Measurements from ENCODE around the gene DRC1. TPM values are rescaled to one million over a fixed set of nuclear protein-coding genes. Genes with fewer than 3 reads are reported as not detected.

Gene DRC1
- total and polyA plus RNA-seq, 8 donors, result 0.19 to 0.54 TPM; not detected in 6

DNA sequence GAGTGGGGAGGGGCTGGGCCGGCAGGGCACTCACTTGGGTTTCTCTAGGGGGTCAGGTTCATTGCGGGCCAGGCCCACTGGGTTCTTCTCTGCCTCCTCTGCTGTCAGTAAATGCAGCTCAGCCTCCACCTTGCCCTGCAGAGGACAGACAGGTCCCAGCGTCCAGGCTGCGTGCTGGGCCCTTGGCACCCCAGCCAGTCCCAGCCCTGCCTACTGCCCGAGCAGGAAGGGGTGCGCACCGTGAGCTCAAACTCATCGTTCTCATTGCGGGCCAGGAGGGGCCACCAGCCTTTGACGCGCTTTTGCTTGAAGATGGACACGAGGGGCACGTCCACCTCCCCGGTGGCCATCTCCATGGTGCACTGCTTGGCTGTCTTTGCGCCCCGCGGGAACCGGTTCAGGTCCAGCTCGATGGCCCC is 58.9 kb downstream of the DRC1 start:
- Histone ChIP-seq H3K4me1 (no peaks in the 10 kb centered on the region), H3K27ac (no peak overlapping the region), H3K9me3 (no peaks in the 10 kb centered on the region), H3K27me3 (no peaks in the 10 kb centered on the region), H3K4me3 (no peak overlapping the region), H3K36me3 (no peaks in the 10 kb centered on the region)
- 84 to 88% methylated on average over 19 of the region's 19 CpGs for WGBS, 2 donors
- FAIRE-seq (no peak), DNase-seq (peak in 3 of 6 donors; percentile 12 to 56 (median 41)), ATAC-seq (no peak)
- TF ChIP-seq, protein P1, sequence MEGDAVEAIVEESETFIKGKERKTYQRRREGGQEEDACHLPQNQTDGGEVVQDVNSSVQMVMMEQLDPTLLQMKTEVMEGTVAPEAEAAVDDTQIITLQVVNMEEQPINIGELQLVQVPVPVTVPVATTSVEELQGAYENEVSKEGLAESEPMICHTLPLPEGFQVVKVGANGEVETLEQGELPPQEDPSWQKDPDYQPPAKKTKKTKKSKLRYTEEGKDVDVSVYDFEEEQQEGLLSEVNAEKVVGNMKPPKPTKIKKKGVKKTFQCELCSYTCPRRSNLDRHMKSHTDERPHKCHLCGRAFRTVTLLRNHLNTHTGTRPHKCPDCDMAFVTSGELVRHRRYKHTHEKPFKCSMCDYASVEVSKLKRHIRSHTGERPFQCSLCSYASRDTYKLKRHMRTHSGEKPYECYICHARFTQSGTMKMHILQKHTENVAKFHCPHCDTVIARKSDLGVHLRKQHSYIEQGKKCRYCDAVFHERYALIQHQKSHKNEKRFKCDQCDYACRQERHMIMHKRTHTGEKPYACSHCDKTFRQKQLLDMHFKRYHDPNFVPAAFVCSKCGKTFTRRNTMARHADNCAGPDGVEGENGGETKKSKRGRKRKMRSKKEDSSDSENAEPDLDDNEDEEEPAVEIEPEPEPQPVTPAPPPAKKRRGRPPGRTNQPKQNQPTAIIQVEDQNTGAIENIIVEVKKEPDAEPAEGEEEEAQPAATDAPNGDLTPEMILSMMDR (IDR thresholded peaks at IDR 0.05), result no peak
- intact Hi-C loops (cut with DNase I), result no loop called here

DNA sequence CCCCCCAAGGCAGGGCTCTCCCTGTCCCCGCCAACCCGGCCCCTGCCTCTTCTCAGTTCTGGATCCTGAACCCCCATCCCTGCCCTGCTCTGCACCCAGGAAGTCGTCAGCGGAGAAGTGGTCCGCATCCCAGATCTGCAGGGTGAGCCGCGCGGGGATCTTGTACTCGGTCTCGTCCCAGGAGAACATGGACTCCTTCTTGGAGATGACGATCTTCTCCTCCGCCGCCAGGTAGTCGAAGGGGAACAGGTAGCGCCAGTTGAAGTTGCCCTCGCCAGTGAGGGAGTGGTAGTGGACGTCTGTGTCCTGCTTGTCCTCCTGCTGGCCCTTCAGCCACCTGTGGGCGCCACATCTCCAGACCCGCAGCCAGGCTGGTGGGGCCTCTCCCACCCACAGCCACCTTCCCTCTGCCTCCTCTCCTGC is 59.9 kb downstream of the DRC1 start:
- H3K36me3 ChIP-seq, result no peaks in the 10 kb centered on the region
- H3K4me1 ChIP-seq, result no peaks in the 10 kb centered on the region
- no peak overlapping the region for H3K27ac ChIP-seq
- WGBS, 2 donors, result 82 to 86% methylated on average over 19 of the region's 19 CpGs
- TF ChIP-seq, protein P1 (IDR thresholded peaks at IDR 0.05), result no peak
- no peak overlapping the region for H3K4me3 ChIP-seq
- no peaks in the 10 kb centered on the region for H3K27me3 ChIP-seq
- peak in 3 of 6 donors; percentile 12 to 55 (median 54) for DNase-seq
- intact Hi-C loops (cut with DNase I), result no loop called here
- ATAC-seq, result no peak
- no peaks in the 10 kb centered on the region for H3K9me3 ChIP-seq
- no peak for FAIRE-seq

GRCh38 chr2:26462100-26462499 is 60.4 kb downstream of the DRC1 start:
- Histone ChIP-seq H3K4me3 (no peak overlapping the region), H3K27me3 (no peaks in the 10 kb centered on the region), H3K4me1 (no peaks in the 10 kb centered on the region), H3K27ac (no peak overlapping the region), H3K9me3 (no peaks in the 10 kb centered on the region), H3K36me3 (no peaks in the 10 kb centered on the region)
- TF ChIP-seq, protein P1 (IDR thresholded peaks at IDR 0.05), result no peak
- ATAC-seq, result peak in 1 of 4 donors; percentile 8
- intact Hi-C loops (cut with DNase I), result no loop called here
- DNase-seq, result peak in 3 of 6 donors; percentile 10 to 63 (median 49)
- WGBS, 2 donors, result 75 to 79% methylated on average over 6 of the region's 6 CpGs
- FAIRE-seq, result no peak

- TF ChIP-seq, protein P1 (IDR thresholded peaks at IDR 0.05), result peak; percentile 27 to 50 (median 36)
- peak in 5 of 6 donors; percentile 50 to 79 (median 74) for DNase-seq
- intact Hi-C loops (cut with DNase I), result no loop called here
- 79% methylated on average over 14 of the region's 14 CpGs for WGBS, 2 donors
- H3K27ac ChIP-seq, result no peak overlapping the region
- H3K9me3 ChIP-seq, result no peaks in the 10 kb centered on the region
- H3K27me3 ChIP-seq, result no peaks in the 10 kb centered on the region
- no peaks in the 10 kb centered on the region for H3K36me3 ChIP-seq
- no peak for FAIRE-seq
- no peak overlapping the region for H3K4me3 ChIP-seq
- ATAC-seq, result peak; percentile 85 to 97 (median 90)
- H3K4me1 ChIP-seq, result no peaks in the 10 kb centered on the region
Measured at GRCh38 chr2:26462511-26463243, 61.0 kb downstream of the DRC1 start.

Data from pancreas (tissue), 10 donors.